ENCODE data around the gene RBM17. TPM values are rescaled to one million over a fixed set of nuclear protein-coding genes. Genes with fewer than 3 reads are reported as not detected.

RBM17 gene
- total RNA-seq, 1 experiment from 2014 or later, result 129 TPM

- TF ChIP-seq REST (IDR thresholded peaks at IDR 0.05; ENCODE audit: low read depth), result no peak
- no peak for TF ChIP-seq EZH2phosphoT487 (IDR thresholded peaks at IDR 0.05; ENCODE audit: borderline replicate concordance)
Measured at GRCh38 chr10:6139470-6139869, 50.6 kb downstream of the RBM17 start (continued).

GRCh38 chr10:6140141-6140841, 51.5 kb downstream of the RBM17 start:
- POLR2A ChIA-PET, result no interaction called here
- H3K27me3 ChIP-seq (ENCODE audit: insufficient read depth, low read length), result peaks cover 28% of the 10 kb centered on the region; the same call in 1 of the 2 replicates
- RAD21 ChIA-PET (ENCODE audit: low non-redundant PET in 1 of 2, low total read pairs in 2 of 2, uncharacterized antibody in 2 of 2, unreplicated experiment in 2 of 2), result no interaction called here
- no TSS peak for BruUV-seq (replicated peaks)
- no peak overlapping the region for H2AFZ ChIP-seq (ENCODE audit: low read depth, low read length, poor library complexity, severe bottlenecking)
- DNase-seq (ENCODE audit: low read depth, low spot score) (no peak), ATAC-seq (no peak)
- no peak overlapping the region for H3K4me2 ChIP-seq (ENCODE audit: low read length)
- H3K9me2 ChIP-seq (ENCODE audit: insufficient read depth), result no peaks in the 10 kb centered on the region
- H3K27ac ChIP-seq (ENCODE audit: low read depth, low read length), result no peak overlapping the region
- H3K9me3 ChIP-seq (ENCODE audit: control insufficient read depth in 1 of 2, insufficient read depth in 1 of 2, low read depth in 1 of 2, low read length in 2 of 2), result no peaks in the 10 kb centered on the region
- no peaks in the 10 kb centered on the region for H3K36me3 ChIP-seq (ENCODE audit: control insufficient read depth in 1 of 2, insufficient read depth in 2 of 2, low read length in 2 of 2)
- H3K4me3 ChIP-seq (replicated peaks in 1 of 2; ENCODE audit: low read depth in 1 of 2, low read length in 2 of 2), result no peak overlapping the region
- TF ChIP-seq SIN3A (IDR thresholded peaks at IDR 0.05; ENCODE audit: low read depth) (no peak), ELF1 (IDR thresholded peaks at IDR 0.05; ENCODE audit: borderline replicate concordance, low read depth) (no peak), REST (IDR thresholded peaks at IDR 0.05; ENCODE audit: low read depth) (no peak), YY1 (IDR thresholded peaks at IDR 0.05; ENCODE audit: extremely low read depth, insufficient replicate concordance, low read depth, low read length) (no peak), EGR1 (IDR thresholded peaks at IDR 0.05; ENCODE audit: low read depth) (no peak), EZH2phosphoT487 (IDR thresholded peaks at IDR 0.05; ENCODE audit: borderline replicate concordance) (no peak), EZH2 (IDR thresholded peaks at IDR 0.05) (no peak), CTCF (IDR thresholded peaks at IDR 0.05 in 2 of 3, conservative IDR thresholded peaks at IDR 0.05 in 1 of 3; ENCODE audit: borderline replicate concordance in 1 of 3, insufficient read depth in 1 of 3, low read depth in 2 of 3, low read length in 2 of 3) (no peak), ZNF274 (IDR thresholded peaks at IDR 0.05; ENCODE audit: low read depth, low read length) (no peak), POLR2A (IDR thresholded peaks at IDR 0.05; ENCODE audit: borderline replicate concordance, extremely low read depth, insufficient read depth, insufficient read length) (no peak)
- CTCF ChIA-PET, result no interaction called here
- H3K4me1 ChIP-seq (ENCODE audit: control insufficient read depth in 1 of 2, insufficient read depth in 2 of 2, low read length in 2 of 2), result peaks cover 0 to 8% of the 10 kb centered on the region in 2 experiments; a peak in 2 of 4 replicates
- H3K79me2 ChIP-seq (ENCODE audit: insufficient read depth, low read length), result peaks cover 4% of the 10 kb centered on the region; the same call in 1 of the 2 replicates
- no peaks in the 10 kb centered on the region for H4K20me1 ChIP-seq (ENCODE audit: insufficient read depth)
- intact Hi-C loops (cut with micrococcal nuclease), result no loop called here
- H3K9ac ChIP-seq (ENCODE audit: low read length), result no peak overlapping the region

Measured in HCT116 (cell line).